HL-60/S4 (cell line): Measurements from ENCODE around the gene FAM3D.

ENCODE experiments used
- in situ Hi-C: fragments of 300-500 bp; cut with MboI; formaldehyde crosslinking; loops from 2 replicates; pipeline ENCODE4 v1.14.3; 2022; ENCODE audit warnings: low sequenced_read_pairs

Gene FAM3D

DNA sequence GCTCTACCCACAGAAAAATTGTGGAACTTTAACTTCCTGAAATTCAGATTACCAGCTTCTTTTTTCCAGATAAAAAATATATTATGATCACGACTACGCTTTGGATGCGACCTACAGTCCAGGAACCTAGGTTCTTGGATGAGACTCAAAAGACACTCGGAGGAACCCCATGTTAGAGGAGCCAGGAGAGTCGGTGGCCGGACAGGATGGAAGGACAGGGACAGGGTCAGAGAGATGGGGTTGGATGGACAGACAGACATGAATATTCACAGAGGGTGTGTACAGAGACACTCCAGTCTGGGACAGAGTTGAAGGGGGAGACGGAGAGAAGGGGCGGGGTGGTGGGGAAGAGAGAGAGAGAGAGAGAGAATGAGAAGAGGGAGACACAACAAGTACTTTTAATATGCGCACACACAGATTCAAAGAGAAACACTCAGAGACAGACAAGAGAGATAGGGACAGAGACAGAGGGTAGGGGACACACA lies 9.5 kb downstream of the FAM3D start:
- in situ Hi-C loops, result no loop called here

DNA sequence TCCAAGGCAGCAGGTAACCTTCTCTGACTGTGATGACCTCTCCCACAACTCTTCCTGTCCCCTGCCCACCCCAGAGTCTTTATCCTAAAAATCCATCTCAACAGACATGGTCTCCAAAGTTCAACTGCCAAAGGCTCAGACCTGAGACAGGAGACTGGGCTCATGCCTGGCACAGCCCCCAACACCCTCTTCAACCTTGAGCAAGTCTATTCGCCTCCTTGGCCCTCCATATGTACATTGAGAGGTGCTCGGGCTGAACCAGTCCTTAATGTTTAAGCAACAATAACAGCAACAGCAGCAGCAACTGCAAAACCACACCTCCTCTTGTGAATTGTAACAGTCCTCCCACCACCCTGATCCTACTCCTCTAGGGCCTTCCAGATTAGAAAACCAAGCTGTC lies 9.9 kb downstream of the FAM3D start:
- in situ Hi-C loops, result no loop called here

DNA sequence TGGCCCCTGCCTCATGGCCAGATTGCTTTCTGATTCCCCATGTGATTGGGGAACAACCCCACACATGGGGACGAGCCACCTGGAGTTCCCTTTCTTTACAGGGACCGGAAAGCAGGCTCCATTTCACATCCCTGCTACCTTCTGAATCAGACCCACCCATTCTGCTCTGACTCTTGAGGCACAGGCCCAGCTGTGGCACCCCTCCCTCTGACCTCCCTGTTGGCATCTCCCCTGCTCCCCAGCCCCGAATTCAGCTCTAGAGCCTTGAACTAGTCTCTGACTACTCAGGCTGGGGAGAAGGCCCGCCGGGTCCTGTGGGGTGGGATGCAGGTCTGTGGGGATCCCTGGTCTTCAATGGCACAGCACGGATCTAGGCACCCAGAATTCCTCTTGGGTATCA lies 12.1 kb downstream of the FAM3D start:
- in situ Hi-C loops, result no loop called here

DNA sequence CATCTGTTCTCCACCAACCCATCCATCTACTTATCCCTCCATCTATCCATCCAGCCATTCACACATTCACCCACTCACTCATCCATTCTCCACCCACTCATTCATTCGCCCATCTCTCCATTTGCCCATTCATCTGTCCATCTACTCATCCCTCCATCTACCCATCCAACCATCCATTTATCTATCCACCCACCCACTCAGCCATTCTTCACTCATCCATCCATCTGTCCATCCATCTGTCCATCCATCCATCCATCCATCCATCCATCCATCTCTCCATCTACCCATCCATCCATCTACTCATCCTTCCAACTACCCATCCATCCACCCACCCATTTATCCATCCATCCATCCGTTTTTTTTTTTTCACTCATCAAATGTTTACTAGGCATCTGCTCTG lies 13.9 kb downstream of the FAM3D start:
- in situ Hi-C loops, result no loop called here

DNA sequence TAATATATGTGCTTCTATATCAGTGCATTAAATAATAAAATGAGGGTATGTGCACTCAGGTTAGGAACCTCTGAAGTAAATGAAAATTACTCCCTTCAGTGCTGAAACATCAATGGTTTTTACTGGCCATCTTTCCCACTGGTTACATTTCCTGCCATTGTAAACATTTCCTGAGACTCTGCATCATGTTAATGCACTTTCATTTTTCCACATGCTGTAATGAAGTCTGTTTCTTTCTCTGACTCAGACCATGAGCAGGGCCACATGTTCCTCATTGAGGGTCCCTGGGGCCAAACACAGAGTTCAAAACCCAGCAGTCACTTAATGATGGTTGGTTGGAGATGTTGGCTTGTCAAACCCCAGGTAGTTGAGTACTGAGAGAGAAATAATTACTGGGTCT lies 15.3 kb downstream of the FAM3D start:
- in situ Hi-C loops, result no loop called here

DNA sequence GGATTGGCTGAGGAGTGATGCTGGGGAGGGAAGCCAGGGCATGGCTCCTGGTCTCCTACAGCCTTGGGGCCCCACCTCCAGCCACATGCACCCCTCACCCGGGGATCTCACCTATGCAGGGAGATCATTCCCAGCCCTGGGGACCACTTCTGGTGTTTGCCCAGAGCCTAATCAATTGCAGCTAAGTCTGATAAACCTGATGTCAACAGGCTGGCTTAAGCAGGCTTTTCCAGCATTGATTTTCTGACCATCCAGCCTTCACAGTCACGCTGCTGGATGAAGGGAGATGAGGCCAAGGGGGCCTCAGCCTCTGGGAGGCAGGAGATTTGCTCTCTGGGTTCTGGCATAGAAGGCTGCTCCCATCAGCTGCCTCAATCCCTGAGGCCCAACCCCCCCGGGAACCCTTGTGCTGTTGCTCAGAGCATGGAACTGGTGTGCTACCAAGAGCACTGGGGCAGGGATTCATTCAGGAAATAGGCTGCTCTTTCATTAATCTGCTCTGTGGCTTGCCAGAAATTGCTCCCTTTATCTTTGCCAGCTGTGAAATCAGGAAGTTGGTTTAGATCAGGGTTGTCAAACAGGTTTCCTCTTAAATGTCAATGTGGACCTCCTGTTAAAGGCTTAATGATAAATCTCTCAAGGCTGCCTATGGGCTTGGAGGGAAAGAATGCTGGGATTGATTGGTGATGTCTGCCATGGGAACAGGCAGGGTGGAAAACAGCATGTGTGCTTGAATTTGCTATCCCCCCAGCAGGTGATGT lies 19.0 kb downstream of the FAM3D start:
- in situ Hi-C loops, result no loop called here

DNA sequence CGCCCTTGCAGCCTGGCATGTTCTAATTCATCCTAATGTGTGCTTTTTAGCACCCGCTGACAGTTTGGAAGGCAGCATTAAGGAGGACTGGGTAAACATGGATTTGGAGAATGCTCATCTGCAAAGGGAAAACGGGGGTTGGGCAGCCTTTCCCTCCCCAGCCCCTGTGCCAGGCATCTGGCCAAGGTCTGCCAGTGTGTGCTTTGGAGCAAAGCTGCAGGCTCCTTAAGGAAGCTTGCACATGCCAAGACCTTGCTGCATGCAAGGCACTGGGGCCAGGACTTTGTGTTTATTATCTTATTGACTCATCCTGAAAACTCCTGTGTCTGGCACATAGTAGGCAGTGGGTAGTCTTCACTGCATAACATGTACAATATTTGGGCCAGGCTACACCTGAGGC lies 20.1 kb downstream of the FAM3D start:
- in situ Hi-C loops, result no loop called here

DNA sequence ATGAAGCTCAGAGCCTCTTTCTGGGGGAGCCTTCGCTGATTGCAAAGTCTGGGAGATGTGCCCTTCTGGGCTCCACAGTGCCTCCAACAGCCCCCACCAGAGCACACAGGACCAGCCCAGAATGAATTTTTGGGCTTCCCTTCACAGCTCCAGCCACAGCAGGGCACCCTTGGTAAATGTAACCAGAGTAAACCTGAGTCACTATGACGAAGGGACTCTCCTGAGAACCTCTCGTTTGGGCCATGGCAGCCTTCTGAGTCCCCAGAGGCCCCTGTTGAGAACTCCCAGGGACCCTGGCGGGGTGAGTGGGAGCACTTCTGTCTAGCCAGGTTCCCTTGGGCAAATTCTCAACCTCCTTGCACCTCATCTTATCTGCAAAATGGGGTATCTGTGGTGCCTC lies 20.8 kb downstream of the FAM3D start:
- in situ Hi-C loops, result no loop called here

DNA sequence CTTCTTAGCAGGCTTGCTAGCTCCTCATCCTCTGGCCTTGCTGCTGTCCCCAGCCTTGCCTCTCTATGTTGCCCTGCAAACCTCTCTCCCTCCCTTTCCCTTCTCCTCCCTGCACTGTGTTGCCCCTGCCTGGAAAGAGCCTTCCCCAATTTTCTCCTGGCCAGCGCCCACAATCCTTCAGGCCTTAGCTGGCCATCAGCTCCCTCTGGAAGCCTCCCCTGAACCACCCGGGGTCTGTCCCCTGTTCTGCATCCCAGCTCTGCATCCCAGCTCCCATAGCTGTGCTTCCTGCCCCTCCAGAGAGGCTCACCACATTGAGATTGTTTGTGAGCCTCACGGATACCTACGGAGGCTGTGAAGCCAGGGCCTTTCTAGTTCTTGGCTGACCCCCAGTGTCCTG lies 23.7 kb downstream of the FAM3D start:
- in situ Hi-C loops, result no loop called here

DNA sequence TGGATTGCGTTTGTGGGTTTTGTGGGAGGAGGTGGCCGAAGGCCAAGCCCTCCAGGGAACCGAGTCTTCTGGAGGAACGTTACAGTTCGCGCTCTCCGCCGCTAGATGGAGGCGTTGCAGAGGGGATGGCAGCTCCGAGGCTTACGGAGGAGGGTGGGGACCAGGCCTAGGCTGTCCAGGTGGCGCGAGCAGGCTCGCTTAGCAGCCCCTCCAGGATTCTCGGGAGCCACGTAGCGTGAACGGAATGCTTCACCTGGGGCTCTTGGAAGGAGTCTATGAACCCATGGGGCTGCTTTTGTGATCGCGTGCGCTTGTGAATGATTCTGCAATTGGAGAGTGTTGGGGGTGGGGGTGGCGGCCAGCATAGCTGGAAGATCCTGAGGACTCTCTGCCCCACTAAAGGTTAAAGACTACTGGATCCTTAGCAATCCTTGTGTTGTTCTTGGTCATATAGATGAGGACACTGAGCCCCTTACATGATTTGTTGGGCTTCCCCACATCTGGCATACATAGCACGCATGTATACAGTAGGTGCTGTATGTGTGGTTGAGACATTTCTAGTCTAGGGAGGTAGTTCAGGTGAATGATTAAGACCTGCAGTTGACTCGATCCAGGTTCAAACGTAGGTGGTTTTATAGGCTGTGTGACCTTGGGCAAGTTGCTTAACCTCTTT lies 25.7 kb downstream of the FAM3D start:
- in situ Hi-C loops, result no loop called here

DNA sequence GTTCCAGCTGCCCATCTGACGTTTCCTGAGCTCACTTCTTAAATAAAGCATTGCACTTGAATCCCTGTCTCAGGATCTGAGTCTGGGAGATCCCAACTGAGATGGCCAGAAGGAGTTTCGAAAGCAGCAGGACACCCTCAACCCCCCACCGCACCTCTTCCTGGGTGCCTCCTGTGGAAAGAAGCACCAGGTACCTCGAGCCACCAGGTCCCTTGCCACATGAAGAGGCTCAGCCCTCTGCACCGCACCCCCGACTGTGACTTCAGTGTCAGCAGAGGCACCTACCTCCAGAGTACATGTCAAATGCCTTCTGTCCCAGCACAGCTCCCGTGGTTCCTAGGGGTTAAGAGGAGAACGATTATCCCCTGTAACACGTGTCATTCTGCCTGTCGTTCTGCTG lies 26.7 kb downstream of the FAM3D start:
- in situ Hi-C loops, result no loop called here

DNA sequence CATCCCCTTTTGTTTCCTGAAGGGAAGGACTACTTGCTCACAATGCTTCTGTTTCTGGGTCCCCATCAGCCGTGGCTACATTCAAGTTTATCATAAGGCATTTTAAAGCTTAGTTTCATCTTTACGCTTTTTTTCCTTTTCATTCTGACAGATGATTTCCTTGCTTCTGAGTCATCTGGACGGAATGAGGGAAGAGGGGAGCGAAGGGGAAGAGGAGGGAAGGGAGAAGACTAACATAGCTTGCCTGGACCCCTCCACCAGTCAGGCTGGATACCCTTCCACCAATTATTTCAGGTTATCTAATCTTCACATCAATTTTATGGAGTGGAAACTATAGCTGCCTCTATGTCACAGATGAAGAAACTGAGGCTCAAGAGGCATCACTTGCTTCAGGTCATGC lies 27.6 kb downstream of the FAM3D start:
- in situ Hi-C loops, result no loop called here

DNA sequence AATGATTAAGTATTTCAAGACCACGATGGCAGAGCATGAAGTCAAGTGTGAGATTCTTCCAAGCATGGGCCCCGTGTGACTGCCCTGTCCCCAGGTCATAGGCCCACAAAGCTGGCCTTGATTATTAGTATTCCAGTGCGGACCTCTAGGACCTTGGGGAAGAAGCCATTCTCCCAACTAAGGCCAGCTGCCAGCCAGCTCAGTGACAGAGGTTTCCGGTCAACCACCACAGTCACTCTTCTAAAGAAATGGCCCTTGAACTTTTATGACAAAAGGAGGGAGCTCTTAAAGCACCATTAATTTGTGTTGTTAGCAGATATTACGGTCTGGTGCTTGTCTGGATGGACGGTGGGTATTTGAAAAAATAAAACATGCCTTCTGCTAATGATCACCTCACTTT lies 28.0 kb downstream of the FAM3D start:
- in situ Hi-C loops, result no loop called here

DNA sequence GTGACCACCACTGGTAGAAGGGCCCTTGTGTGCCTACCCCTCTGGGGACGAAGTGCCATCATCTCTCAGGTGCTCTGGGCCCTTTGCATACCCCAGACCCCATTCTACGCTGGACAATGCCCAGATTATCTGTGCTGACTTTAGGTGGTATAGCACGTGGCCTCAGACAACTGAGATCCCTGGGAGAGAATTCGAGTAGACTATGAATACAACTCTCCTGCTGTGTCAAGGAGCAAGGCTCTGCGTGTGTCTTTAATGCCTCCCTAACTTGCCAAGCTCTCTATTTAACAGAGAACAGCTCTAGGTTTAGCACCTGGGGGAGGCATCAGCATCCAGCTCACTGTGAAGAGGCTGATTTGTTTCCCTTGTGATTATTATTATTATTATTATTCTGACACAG lies 29.1 kb downstream of the FAM3D start:
- in situ Hi-C loops, result no loop called here

DNA sequence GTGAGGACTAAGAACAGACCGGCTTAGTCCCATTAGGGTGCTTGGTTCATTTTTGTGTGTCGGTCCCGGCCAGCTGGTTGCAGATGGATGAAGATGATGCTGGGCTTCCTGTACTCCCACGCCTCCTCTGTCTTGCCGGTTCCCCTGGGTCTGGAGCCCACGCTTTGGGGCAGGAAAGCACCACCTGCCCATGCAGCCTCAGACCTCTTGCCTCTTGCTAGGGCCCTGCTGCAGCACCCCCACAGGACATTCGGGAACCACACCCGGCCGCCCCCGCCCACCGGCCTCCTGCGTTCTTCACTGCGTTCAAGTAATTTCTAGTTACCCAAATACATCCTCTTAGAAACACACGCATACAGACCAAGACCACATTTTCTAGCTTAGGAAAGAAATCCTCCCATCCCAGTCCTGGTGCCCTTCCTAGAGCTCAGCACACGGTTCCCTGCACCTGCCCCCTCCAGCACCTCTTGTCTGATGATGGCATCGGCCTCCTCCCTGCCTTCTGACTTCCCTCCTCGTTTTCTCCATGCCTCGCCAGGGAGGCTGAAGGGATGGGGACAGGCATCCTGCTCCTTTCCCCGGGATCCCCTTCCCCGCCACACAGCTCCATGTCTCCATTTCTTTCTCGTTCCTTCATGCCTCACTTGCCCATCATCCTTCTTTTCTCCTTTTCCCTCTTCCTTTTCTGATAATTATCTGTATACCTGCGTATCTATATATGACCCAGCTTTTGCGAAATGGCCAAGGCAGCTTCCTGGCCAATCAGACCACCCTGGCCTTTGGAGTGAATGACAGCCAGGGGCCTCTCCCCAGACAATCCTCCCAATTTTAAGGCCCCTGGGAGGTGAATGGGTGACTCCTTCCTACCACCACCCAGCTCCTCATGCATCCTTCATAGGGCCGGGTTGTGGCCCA lies 30.9 kb downstream of the FAM3D start:
- in situ Hi-C loops, result no loop called here

DNA sequence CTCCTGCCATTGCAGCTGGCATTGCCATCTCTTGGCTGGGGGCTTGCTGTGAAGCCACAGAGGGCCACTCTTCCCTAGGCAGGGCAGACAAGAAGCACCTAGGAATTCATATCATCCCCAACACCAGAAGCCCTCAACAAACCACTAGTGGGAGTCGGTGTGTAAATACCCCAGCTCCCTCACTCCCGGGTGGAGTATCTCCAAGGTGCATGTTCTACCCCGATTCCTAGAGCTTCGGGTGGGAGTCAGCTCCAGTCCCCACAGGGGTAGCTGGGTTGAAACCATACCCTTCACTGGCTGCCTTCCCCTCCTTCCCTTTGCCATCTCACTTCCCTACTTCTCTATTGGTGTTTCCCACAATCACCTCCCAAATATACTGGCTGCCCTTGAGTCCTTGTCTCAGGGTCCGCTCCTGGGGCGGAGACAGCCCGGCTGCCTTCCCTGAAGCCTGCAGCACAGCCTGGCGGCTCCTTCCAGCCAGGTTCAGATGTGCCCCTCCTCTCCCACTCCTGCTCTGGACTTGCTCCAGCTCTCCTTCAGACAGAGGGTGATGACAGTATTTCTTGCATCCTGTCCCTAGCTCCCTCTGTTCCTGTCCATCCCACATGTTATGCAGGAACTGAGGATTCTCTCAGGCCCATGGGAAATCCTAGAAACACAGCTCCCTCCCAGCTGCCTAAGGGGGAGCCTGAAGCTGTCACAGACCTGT lies 33.3 kb downstream of the FAM3D start:
- in situ Hi-C loops, result no loop called here

DNA sequence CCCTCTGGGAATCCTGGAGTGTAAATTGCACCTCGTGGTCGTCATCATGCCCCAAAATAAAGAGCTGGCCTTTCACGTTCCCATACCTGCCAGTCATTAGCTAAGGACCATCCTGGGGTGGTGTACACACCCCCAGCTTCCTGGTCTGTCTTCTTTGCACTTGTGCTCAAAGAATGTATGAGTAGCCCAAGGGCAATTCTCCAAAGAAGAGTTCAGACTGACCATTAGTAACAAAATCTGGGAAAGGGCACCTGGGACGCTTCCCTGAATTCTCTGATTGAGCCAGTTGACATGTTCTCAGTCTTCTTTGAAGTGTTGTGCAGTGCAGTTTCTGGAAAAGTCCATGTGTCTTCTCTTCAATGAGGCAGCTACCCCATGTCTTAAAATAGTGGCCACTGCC lies 34.8 kb downstream of the FAM3D start:
- in situ Hi-C loops, result no loop called here

DNA sequence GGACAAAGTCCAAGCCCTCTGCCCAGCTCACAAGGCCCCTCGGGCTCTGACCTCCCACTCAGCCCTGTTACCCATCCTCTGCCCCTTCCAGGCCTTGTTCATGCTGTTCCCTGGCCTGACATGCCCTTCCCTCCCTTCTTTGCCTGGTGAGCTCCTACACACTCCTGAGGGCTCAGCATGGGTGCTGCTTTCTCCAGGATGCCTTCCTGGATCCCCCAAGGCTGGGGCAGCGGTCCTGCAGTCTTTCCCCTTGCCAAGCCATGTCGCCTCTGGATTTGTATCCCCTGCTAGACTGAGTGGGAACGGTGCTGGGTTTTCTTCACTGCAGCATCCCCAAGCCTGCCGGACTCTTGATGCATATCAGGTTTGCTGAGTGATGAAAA lies 35.9 kb downstream of the FAM3D start:
- in situ Hi-C loops, result no loop called here

DNA sequence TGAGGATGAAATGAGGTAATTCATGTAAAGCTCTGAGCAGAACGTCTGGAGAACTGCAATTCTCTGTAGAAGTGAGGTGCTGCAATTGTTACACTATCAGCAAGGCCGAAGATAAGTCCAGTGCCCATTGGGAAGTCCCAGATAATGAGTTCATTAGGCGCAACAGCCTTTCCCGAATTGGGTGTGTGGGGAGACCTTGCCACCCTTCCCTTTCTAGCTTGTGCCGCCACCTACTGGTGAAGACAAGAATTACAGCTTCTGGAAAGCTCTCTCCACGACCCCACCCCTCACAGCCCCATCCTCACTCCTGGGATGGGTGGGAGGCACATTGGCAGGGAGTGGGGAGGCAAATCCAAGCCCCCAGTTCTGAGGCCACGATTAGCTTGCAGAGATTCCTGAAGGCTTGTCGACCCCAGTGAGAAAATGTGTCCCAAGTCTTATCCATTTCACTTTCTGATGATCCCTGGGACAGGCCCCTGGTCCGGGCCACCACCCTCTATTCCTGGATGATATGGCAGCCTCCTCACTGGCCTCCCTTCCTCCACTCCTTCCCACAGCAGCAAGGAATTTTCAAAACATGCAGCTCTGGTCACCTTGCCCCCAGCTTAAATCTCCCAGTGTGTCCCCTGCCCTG lies 36.4 kb downstream of the FAM3D start:
- in situ Hi-C loops, result no loop called here

DNA sequence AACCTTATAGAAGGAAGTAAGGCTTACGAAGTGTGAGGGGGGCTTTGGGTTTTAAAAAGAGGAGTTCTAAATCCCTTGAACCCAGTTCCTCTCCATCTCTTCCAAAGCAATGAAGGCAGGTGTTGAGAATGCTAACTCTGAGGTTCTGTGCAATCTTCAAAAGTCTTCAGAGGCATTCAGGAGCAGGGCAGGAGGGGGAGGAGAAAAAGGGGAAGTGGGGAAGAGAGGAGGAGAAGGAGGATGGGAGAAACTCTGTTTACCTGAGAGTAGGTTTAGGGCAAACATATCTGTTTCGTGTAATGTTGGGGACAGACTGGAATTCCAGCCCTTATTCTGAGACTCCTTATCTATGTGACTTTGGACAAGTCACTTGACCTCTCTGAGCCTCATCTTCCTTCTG lies 36.9 kb downstream of the FAM3D start:
- in situ Hi-C loops, result no loop called here
